Activated T-cell treated with anti-CD3 and anti-CD28 coated beads, Interleukin-2, amount 50 U/mL, for 1 hour (primary cell): Measurements from ENCODE around the gene BMPR1B.

ENCODE experiments used
- DNase-seq: peaks from one replicate; pipeline ENCODE4 v3.0.0-alpha.2; 2020

Gene BMPR1B

GRCh38 chr4:94757192-94758140, at the start of gene BMPR1B:
Gene BMPR1B (plus strand): TSS chr4:94757955. CDS start chr4:95104425, 346,470 bp downstream.
- no peak for DNase-seq

GRCh38 chr4:94711635-94712034, 46.1 kb upstream of the BMPR1B start:
- DNase-seq, result no peak

GRCh38 chr4:94714365-94715160, 43.2 kb upstream of the BMPR1B start:
- no peak for DNase-seq

GRCh38 chr4:94715726-94716125, 42.0 kb upstream of the BMPR1B start:
- no peak for DNase-seq

GRCh38 chr4:94721310-94721709, 36.4 kb upstream of the BMPR1B start:
- no peak for DNase-seq

GRCh38 chr4:94722270-94722669, 35.5 kb upstream of the BMPR1B start:
- DNase-seq, result no peak

- DNase-seq, result no peak
Observed at GRCh38 chr4:94722748-94723147, 35.0 kb upstream of the BMPR1B start.

GRCh38 chr4:94724016-94724790, 33.6 kb upstream of the BMPR1B start:
- no peak for DNase-seq

- DNase-seq, result no peak
Observed at GRCh38 chr4:94726524-94727123, 31.1 kb upstream of the BMPR1B start.

GRCh38 chr4:94728056-94728766, 29.5 kb upstream of the BMPR1B start:
- DNase-seq, result no peak

GRCh38 chr4:94732358-94732698, 25.4 kb upstream of the BMPR1B start:
- DNase-seq, result no peak

- no peak for DNase-seq
Observed at GRCh38 chr4:94739741-94740140, 18.0 kb upstream of the BMPR1B start.

- no peak for DNase-seq
Observed at GRCh38 chr4:94741304-94741703, 16.5 kb upstream of the BMPR1B start.

- DNase-seq, result no peak
Observed at GRCh38 chr4:94743838-94744237, 13.9 kb upstream of the BMPR1B start.

GRCh38 chr4:94744850-94745249, 12.9 kb upstream of the BMPR1B start:
- no peak for DNase-seq

GRCh38 chr4:94746746-94747145, 11.0 kb upstream of the BMPR1B start:
- DNase-seq, result no peak

GRCh38 chr4:94758141-94758699, 465 bp downstream of the BMPR1B start:
- no peak for DNase-seq

- DNase-seq, result no peak
Observed at GRCh38 chr4:94758700-94759399, 1.1 kb downstream of the BMPR1B start.

GRCh38 chr4:94759767-94760211, 2.0 kb downstream of the BMPR1B start:
- DNase-seq, result no peak

- DNase-seq, result no peak
Observed at GRCh38 chr4:94762326-94762725, 4.6 kb downstream of the BMPR1B start.

GRCh38 chr4:94763005-94763404, 5.2 kb downstream of the BMPR1B start:
- no peak for DNase-seq
